HG02763 (cell line): Measurements from ENCODE around the gene TAF10.
A peak's percentile ranks its signal among the peaks of the same experiment; 100 is the strongest.

ENCODE experiments used
- ATAC-seq: cut with Tn5 transposase; IDR thresholded peaks from one replicate; pipeline ENCODE4 v1.9.1; 2021; ENCODE audit warnings: mild to moderate bottlenecking, moderate library complexity; ENCODE audit not compliant: unreplicated experiment

TAF10 gene

GRCh38 chr11:6640985-6641701 lies 29.1 kb upstream of the TAF10 start:
- ATAC-seq: no peak

GRCh38 chr11:6640036-6640984 lies 28.3 kb upstream of the TAF10 start:
- ATAC-seq: no peak

GRCh38 chr11:6638429-6638828 lies 26.4 kb upstream of the TAF10 start:
- ATAC-seq: no peak

- ATAC-seq: no peak
Observed at GRCh38 chr11:6637871-6638270, 25.9 kb upstream of the TAF10 start.

GRCh38 chr11:6636480-6636879 lies 24.5 kb upstream of the TAF10 start:
- no peak for ATAC-seq

- no peak for ATAC-seq
Observed at GRCh38 chr11:6635082-6635932, 23.3 kb upstream of the TAF10 start.

- ATAC-seq: no peak
Observed at GRCh38 chr11:6634534-6634933, 22.5 kb upstream of the TAF10 start.

GRCh38 chr11:6633422-6634408 lies 21.7 kb upstream of the TAF10 start:
- ATAC-seq: no peak

GRCh38 chr11:6632116-6633073 lies 20.4 kb upstream of the TAF10 start:
- ATAC-seq: no peak

- no peak for ATAC-seq
Observed at GRCh38 chr11:6631361-6631890, 19.4 kb upstream of the TAF10 start.

GRCh38 chr11:6630632-6631291 lies 18.7 kb upstream of the TAF10 start:
- ATAC-seq: no peak

GRCh38 chr11:6629892-6630631 lies 18.0 kb upstream of the TAF10 start:
- no peak for ATAC-seq

- no peak for ATAC-seq
Observed at GRCh38 chr11:6629573-6629891, 17.5 kb upstream of the TAF10 start.

GRCh38 chr11:6628526-6628925 lies 16.5 kb upstream of the TAF10 start:
- ATAC-seq: no peak

GRCh38 chr11:6627762-6628241 lies 15.8 kb upstream of the TAF10 start:
- ATAC-seq: peak; percentile 59

GRCh38 chr11:6626971-6627761 lies 15.2 kb upstream of the TAF10 start:
- no peak for ATAC-seq
